Measurements from ENCODE around the gene RBAK.

- no peak for TF ChIP-seq EZH2 (IDR thresholded peaks at IDR 0.05; ENCODE audit: borderline replicate concordance, insufficient read depth, low read depth, low read length, poor library complexity, severe bottlenecking)
- TF ChIP-seq, protein P1, sequence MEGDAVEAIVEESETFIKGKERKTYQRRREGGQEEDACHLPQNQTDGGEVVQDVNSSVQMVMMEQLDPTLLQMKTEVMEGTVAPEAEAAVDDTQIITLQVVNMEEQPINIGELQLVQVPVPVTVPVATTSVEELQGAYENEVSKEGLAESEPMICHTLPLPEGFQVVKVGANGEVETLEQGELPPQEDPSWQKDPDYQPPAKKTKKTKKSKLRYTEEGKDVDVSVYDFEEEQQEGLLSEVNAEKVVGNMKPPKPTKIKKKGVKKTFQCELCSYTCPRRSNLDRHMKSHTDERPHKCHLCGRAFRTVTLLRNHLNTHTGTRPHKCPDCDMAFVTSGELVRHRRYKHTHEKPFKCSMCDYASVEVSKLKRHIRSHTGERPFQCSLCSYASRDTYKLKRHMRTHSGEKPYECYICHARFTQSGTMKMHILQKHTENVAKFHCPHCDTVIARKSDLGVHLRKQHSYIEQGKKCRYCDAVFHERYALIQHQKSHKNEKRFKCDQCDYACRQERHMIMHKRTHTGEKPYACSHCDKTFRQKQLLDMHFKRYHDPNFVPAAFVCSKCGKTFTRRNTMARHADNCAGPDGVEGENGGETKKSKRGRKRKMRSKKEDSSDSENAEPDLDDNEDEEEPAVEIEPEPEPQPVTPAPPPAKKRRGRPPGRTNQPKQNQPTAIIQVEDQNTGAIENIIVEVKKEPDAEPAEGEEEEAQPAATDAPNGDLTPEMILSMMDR (IDR thresholded peaks at IDR 0.05) = no peak
Observed at GRCh38 chr7:5068521-5068920, 22.9 kb downstream of the RBAK start.
